ENCODE data around the gene BCL2L1. TPM values are rescaled to one million over a fixed set of nuclear protein-coding genes. Genes with fewer than 3 reads are reported as not detected.

The BCL2L1 gene
- total and polyA plus RNA-seq, 2 donors (not counting 1 experiment from before 2014, with no cell fraction given), result 61.8 to 77.1 TPM

- peaks cover 26% of the 10 kb centered on the region for H3K79me2 ChIP-seq (ENCODE audit: control insufficient read depth, insufficient read depth, low read length)
- no peaks in the 10 kb centered on the region for H3K9me3 ChIP-seq (ENCODE audit: control insufficient read depth, insufficient read depth, low read depth, low read length)
- H3K9ac ChIP-seq (ENCODE audit: insufficient read depth, low read length), result no peak overlapping the region
- H3K27me3 ChIP-seq (ENCODE audit: control insufficient read depth, insufficient read depth, low read length), result no peaks in the 10 kb centered on the region
- no peaks in the 10 kb centered on the region for H4K20me1 ChIP-seq (ENCODE audit: control insufficient read depth, extremely low read depth, insufficient read depth, low read length)
- H3K4me1 ChIP-seq (ENCODE audit: control insufficient read depth, extremely low read depth, insufficient read depth, low read length), result peaks cover 2% of the 10 kb centered on the region
- no peak for TF ChIP-seq EZH2 (IDR thresholded peaks at IDR 0.05; ENCODE audit: low read length, missing control alignments)
- no peak for TF ChIP-seq CTCF (conservative IDR thresholded peaks at IDR 0.05 in 1 of 2, IDR thresholded peaks at IDR 0.05 in 1 of 2; ENCODE audit: low read depth in 1 of 2, low read length in 2 of 2)
- no peak overlapping the region for H3K27ac ChIP-seq (ENCODE audit: insufficient read depth, low read length)
- DNase-seq (ENCODE audit: low read depth in 2 of 2), result no peak
- H3K4me2 ChIP-seq (ENCODE audit: extremely low read depth, insufficient read depth, low read length), result no peak overlapping the region
- no peak overlapping the region for H2AFZ ChIP-seq (ENCODE audit: low read length)
- H3K4me3 ChIP-seq (replicated peaks in 1 of 4; ENCODE audit: control extremely low read depth in 1 of 4, insufficient read depth in 1 of 4, low read depth in 3 of 4, low read length in 4 of 4), result no peak overlapping the region
- peaks cover 4% of the 10 kb centered on the region for H3K36me3 ChIP-seq (ENCODE audit: control insufficient read depth, insufficient read depth, low read length)
Measured at GRCh38 chr20:31767805-31768204, 45.1 kb upstream of the BCL2L1 start.

GRCh38 chr20:31764641-31765305 lies 42.1 kb upstream of the BCL2L1 start:
- peaks cover 2% of the 10 kb centered on the region for H3K4me1 ChIP-seq (ENCODE audit: control insufficient read depth, extremely low read depth, insufficient read depth, low read length)
- no peak overlapping the region for H3K4me2 ChIP-seq (ENCODE audit: extremely low read depth, insufficient read depth, low read length)
- peak overlapping the region; percentile 11 for H3K27ac ChIP-seq (ENCODE audit: insufficient read depth, low read length)
- TF ChIP-seq CTCF (conservative IDR thresholded peaks at IDR 0.05 in 1 of 2, IDR thresholded peaks at IDR 0.05 in 1 of 2; ENCODE audit: low read depth in 1 of 2, low read length in 2 of 2) (no peak), EZH2 (IDR thresholded peaks at IDR 0.05; ENCODE audit: low read length, missing control alignments) (no peak)
- H3K79me2 ChIP-seq (ENCODE audit: control insufficient read depth, insufficient read depth, low read length), result peaks cover 43% of the 10 kb centered on the region
- peak in 1 of 2 donors; percentile 78 for DNase-seq (ENCODE audit: low read depth in 2 of 2)
- no peaks in the 10 kb centered on the region for H3K27me3 ChIP-seq (ENCODE audit: control insufficient read depth, insufficient read depth, low read length)
- no peaks in the 10 kb centered on the region for H4K20me1 ChIP-seq (ENCODE audit: control insufficient read depth, extremely low read depth, insufficient read depth, low read length)
- H3K36me3 ChIP-seq (ENCODE audit: control insufficient read depth, insufficient read depth, low read length), result peaks cover 4% of the 10 kb centered on the region
- H3K4me3 ChIP-seq (replicated peaks in 1 of 4; ENCODE audit: control extremely low read depth in 1 of 4, insufficient read depth in 1 of 4, low read depth in 3 of 4, low read length in 4 of 4), result no peak overlapping the region
- no peak overlapping the region for H3K9ac ChIP-seq (ENCODE audit: insufficient read depth, low read length)
- H2AFZ ChIP-seq (ENCODE audit: low read length), result no peak overlapping the region
- H3K9me3 ChIP-seq (ENCODE audit: control insufficient read depth, insufficient read depth, low read depth, low read length), result no peaks in the 10 kb centered on the region

GRCh38 chr20:31760519-31761240 lies 38.0 kb upstream of the BCL2L1 start:
- H4K20me1 ChIP-seq (ENCODE audit: control insufficient read depth, extremely low read depth, insufficient read depth, low read length), result no peaks in the 10 kb centered on the region
- peaks cover 67% of the 10 kb centered on the region for H3K79me2 ChIP-seq (ENCODE audit: control insufficient read depth, insufficient read depth, low read length)
- no peak overlapping the region for H2AFZ ChIP-seq (ENCODE audit: low read length)
- peak overlapping the region; percentile 47 for H3K27ac ChIP-seq (ENCODE audit: insufficient read depth, low read length)
- peaks cover 3% of the 10 kb centered on the region for H3K4me1 ChIP-seq (ENCODE audit: control insufficient read depth, extremely low read depth, insufficient read depth, low read length)
- no peak overlapping the region for H3K9ac ChIP-seq (ENCODE audit: insufficient read depth, low read length)
- no peak overlapping the region for H3K4me2 ChIP-seq (ENCODE audit: extremely low read depth, insufficient read depth, low read length)
- H3K4me3 ChIP-seq (replicated peaks in 1 of 4; ENCODE audit: control extremely low read depth in 1 of 4, insufficient read depth in 1 of 4, low read depth in 3 of 4, low read length in 4 of 4), result peak overlapping the region in 1 of 4 experiments; percentile 18
- no peaks in the 10 kb centered on the region for H3K27me3 ChIP-seq (ENCODE audit: control insufficient read depth, insufficient read depth, low read length)
- peak; percentile 51 to 96 for DNase-seq (ENCODE audit: low read depth in 2 of 2)
- H3K9me3 ChIP-seq (ENCODE audit: control insufficient read depth, insufficient read depth, low read depth, low read length), result no peaks in the 10 kb centered on the region
- TF ChIP-seq CTCF (conservative IDR thresholded peaks at IDR 0.05 in 1 of 2, IDR thresholded peaks at IDR 0.05 in 1 of 2; ENCODE audit: low read depth in 1 of 2, low read length in 2 of 2), result no peak
- TF ChIP-seq EZH2 (IDR thresholded peaks at IDR 0.05; ENCODE audit: low read length, missing control alignments), result no peak
- no peaks in the 10 kb centered on the region for H3K36me3 ChIP-seq (ENCODE audit: control insufficient read depth, insufficient read depth, low read length)
